Measurements from ENCODE around the gene RORC. TPM values are rescaled to one million over a fixed set of nuclear protein-coding genes. Genes with fewer than 3 reads are reported as not detected.

RORC gene
- total and polyA plus RNA-seq, 2 of the 8 experiments (the other 6 are each of a cell fraction or from before 2014, with no cell fraction given), result 0.44 to 0.54 TPM

DNA sequence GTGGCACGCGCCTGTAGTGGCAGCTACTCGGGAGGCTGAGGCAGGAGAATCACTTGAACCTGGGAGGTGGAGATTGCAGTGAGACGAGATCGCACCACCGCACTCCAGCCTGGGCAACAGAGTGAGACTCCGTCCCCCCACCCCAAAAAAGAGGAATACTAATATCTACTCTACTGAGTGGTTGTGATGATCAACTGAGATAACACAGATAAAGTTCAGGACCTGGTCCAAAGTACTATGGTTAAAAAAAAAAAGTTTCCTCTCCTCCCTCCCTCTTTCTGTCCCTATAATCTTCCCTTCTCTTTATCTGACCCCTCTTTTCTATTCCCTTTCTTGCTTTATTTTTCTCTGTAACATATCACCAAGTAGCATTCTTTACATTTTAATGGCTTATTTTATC lies 4.0 kb upstream of the RORC start:
- H3K79me1 ChIP-seq (ENCODE audit: low read depth, low read length), result no peaks in the 10 kb centered on the region
- no peak for FAIRE-seq
- no peak for TF ChIP-seq JUN (IDR thresholded peaks at IDR 0.05; ENCODE audit: low read depth, low read length)
- TF ChIP-seq SP4 (IDR thresholded peaks at IDR 0.05; ENCODE audit: low read length), result no peak
- H3K9ac ChIP-seq (replicated peaks in 1 of 4; ENCODE audit: extremely low read depth in 1 of 4, low read depth in 3 of 4, low read length in 3 of 4), result no peak overlapping the region
- no peak overlapping the region for H4K8ac ChIP-seq (ENCODE audit: extremely low read depth, insufficient read depth, low read length)
- H4K20me1 ChIP-seq (replicated peaks in 1 of 2; ENCODE audit: control insufficient read depth in 1 of 2, insufficient read depth in 2 of 2, low read length in 2 of 2), result no peaks in the 10 kb centered on the region
- peaks cover 3 to 24% (median 13%) of the 10 kb centered on the region in 4 experiments for H3K4me1 ChIP-seq (replicated peaks in 1 of 4; ENCODE audit: control insufficient read depth in 3 of 4, insufficient read depth in 4 of 4, low read length in 3 of 4)
- no peak overlapping the region for H4K5ac ChIP-seq (ENCODE audit: insufficient read length, low read depth, low read length)
- H3K27ac ChIP-seq (ENCODE audit: low read depth, low read length), result no peak overlapping the region
- no peak overlapping the region for H2BK12ac ChIP-seq (ENCODE audit: low read depth, low read length)
- ChIA-PET CTCF (ENCODE audit: partially characterized antibody) (interaction anchor here (0.7 to 3.7 kb wide), 39 partner anchors 9 to 313 kb away, joined by 3 to 26 read pairs (median 4); partner anchors contain the start of genes CELF3 and MRPL9), POLR2A (ENCODE audit: partially characterized antibody) (interaction anchor here (1.2 to 1.5 kb wide), 2 partner anchors 296 kb away, joined by 4 read pairs; partner anchors contain the start of gene TUFT1)
- DNase-seq (ENCODE audit: low read depth in 1 of 2, low spot score in 2 of 2), result no peak
- no peak overlapping the region for H2BK20ac ChIP-seq (ENCODE audit: low read length)
- no peak overlapping the region for H3K4me2 ChIP-seq (ENCODE audit: insufficient read depth in 1 of 2, low read depth in 2 of 2, low read length in 2 of 2)
- H3K36me3 ChIP-seq (ENCODE audit: control insufficient read depth in 2 of 4, insufficient read depth in 4 of 4, low read length in 3 of 4), result no peaks in the 10 kb centered on the region
- H2BK15ac ChIP-seq (ENCODE audit: low read length), result no peak overlapping the region
- no peak overlapping the region for H2AK5ac ChIP-seq (ENCODE audit: low read depth, low read length)
- no peak overlapping the region for H3K4ac ChIP-seq (replicated peaks; ENCODE audit: insufficient read length, low read depth, low read length)
- whole genome bisulfite sequencing, 2 experiments (ENCODE audit: extremely low coverage in 1 of 2, insufficient coverage in 1 of 2, insufficient read length in 1 of 2, insufficient replicate concordance in 2 of 2, low coverage in 1 of 2, low lambda C conversion rate in 2 of 2, missing lambda C conversion rate in 1 of 2), result 100% methylated on average over 7 of the region's 7 CpGs; no CpG with 5 or more reads in 1 of the 2 experiments
- H3K4me3 ChIP-seq (ENCODE audit: extremely low read depth in 1 of 4, insufficient read depth in 2 of 4, low read depth in 3 of 4, low read length in 4 of 4), result no peak overlapping the region
- H3K23ac ChIP-seq (ENCODE audit: insufficient read length), result no peak overlapping the region
- H3K9me3 ChIP-seq (ENCODE audit: insufficient read depth in 2 of 2, low read depth in 1 of 2, low read length in 1 of 2), result no peaks in the 10 kb centered on the region
- H3K27me3 ChIP-seq (replicated peaks in 1 of 4; ENCODE audit: control insufficient read depth in 3 of 4, extremely low read depth in 1 of 4, insufficient read depth in 3 of 4, low read length in 3 of 4), result peaks cover 10 to 24% (median 21%) of the 10 kb centered on the region in 4 experiments
- no peaks in the 10 kb centered on the region for H3K79me2 ChIP-seq (ENCODE audit: control insufficient read depth in 1 of 2, insufficient read depth in 2 of 2, low read length in 2 of 2)
- H3K14ac ChIP-seq (ENCODE audit: insufficient read length), result no peak overlapping the region
- H4K91ac ChIP-seq (replicated peaks; ENCODE audit: insufficient read length, low read length), result no peak overlapping the region
- no peak overlapping the region for H2BK120ac ChIP-seq (replicated peaks; ENCODE audit: low read depth, low read length)
- H3K56ac ChIP-seq (replicated peaks; ENCODE audit: insufficient read length, low read depth, low read length), result no peak overlapping the region
- H2AFZ ChIP-seq (ENCODE audit: low read length), result no peak overlapping the region
- no peak overlapping the region for H2BK5ac ChIP-seq (ENCODE audit: low read depth, low read length)
- H3K18ac ChIP-seq (ENCODE audit: extremely low read depth, low read length), result no peak overlapping the region
- peaks cover 26% of the 10 kb centered on the region for H3K23me2 ChIP-seq (ENCODE audit: low read depth, low read length)

Data from H1 (cell line).